CD14-positive monocyte (primary cell): ENCODE results near the gene ELL3. TPM values are rescaled to one million over a fixed set of nuclear protein-coding genes. Genes with fewer than 3 reads are reported as not detected.
"Not testable (repeated sequence)": the region's sequence is repeated elsewhere in the genome, so short reads cannot be mapped to it uniquely, and the experiment has no call there.

ENCODE experiments used
- DNase-seq, 3 donors: peaks; one replicate each; pipeline ENCODE4 v3.0.0-alpha.2; 2011 to 2022
- H2AFZ ChIP-seq: 2 replicates; pipeline ENCODE4 v1.6.0; 2012; ENCODE audit warnings: mild to moderate bottlenecking, low read depth, low read length, inconsistent platforms; ENCODE audit not compliant: insufficient read depth, poor library complexity, severe bottlenecking
- H3K27ac ChIP-seq, 2 donors: 1 replicate in 1 of 2; 2 replicates in 1 of 2; pipeline ENCODE4 v1.5.1; 2012 to 2013; ENCODE audit warnings: low read length in 2 of 2, control low read depth in 1 of 2, inconsistent platforms in 1 of 2, low read depth in 1 of 2, mild to moderate bottlenecking in 1 of 2
- H3K27me3 ChIP-seq, 2 donors: one replicate each; pipeline versions ENCODE4 v1.6.0 to v1.6.1; 2011 to 2013; ENCODE audit warnings: low read length in 2 of 2; ENCODE audit not compliant: control insufficient read depth in 2 of 2, insufficient read depth in 2 of 2
- H3K36me3 ChIP-seq, 2 donors: replicated peaks in 1 of 2; 1 replicate in 1 of 2; 2 replicates in 1 of 2; pipeline versions ENCODE4 v1.5.1 to v1.6.1; 2012 to 2013; ENCODE audit warnings: low read length in 2 of 2, control low read depth in 1 of 2, inconsistent platforms in 1 of 2, mild to moderate bottlenecking in 1 of 2; ENCODE audit not compliant: insufficient read depth in 2 of 2, control insufficient read depth in 1 of 2
- H3K4me1 ChIP-seq, 2 donors: 1 replicate in 1 of 2; 2 replicates in 1 of 2; pipeline versions ENCODE4 v1.5.1 to v1.6.1; 2012 to 2013; ENCODE audit warnings: low read length in 2 of 2, control low read depth in 1 of 2, inconsistent platforms in 1 of 2, mild to moderate bottlenecking in 1 of 2, moderate library complexity in 1 of 2; ENCODE audit not compliant: insufficient read depth in 2 of 2, control insufficient read depth in 1 of 2
- H3K4me2 ChIP-seq: replicated peaks from 2 replicates; pipeline ENCODE3; 2012; ENCODE audit warnings: low read length, moderate library complexity, mild to moderate bottlenecking; ENCODE audit not compliant: poor library complexity, severe bottlenecking; ENCODE audit errors: extremely low read depth
- H3K4me3 ChIP-seq, 3 experiments: fragments of 200-600 bp in 1 of 3; sonication (generic) in 1 of 3; replicated peaks in 1 of 3; 1 replicate in 2 of 3; 2 replicates in 1 of 3; pipeline ENCODE4 v1.5.1; 2011 to 2013; ENCODE audit warnings: low read length in 3 of 3, mild to moderate bottlenecking in 3 of 3, control low read depth in 2 of 3, low read depth in 2 of 3, inconsistent platforms in 1 of 3, moderate library complexity in 1 of 3
- H3K79me2 ChIP-seq: 2 replicates; pipeline ENCODE4 v1.6.0; 2012; ENCODE audit warnings: mild to moderate bottlenecking, control low read depth, inconsistent platforms, low read length, moderate library complexity; ENCODE audit not compliant: insufficient read depth
- H3K9ac ChIP-seq: 2 replicates; pipeline ENCODE4 v1.6.0; 2017; ENCODE audit warnings: low read length, mild to moderate bottlenecking; ENCODE audit not compliant: insufficient read depth, poor library complexity, severe bottlenecking
- H3K9me3 ChIP-seq, 2 donors: replicated peaks in 1 of 2; 1 replicate in 1 of 2; 2 replicates in 1 of 2; pipeline versions ENCODE4 v1.5.1 to v1.6.1; 2012 to 2013; ENCODE audit warnings: low read length in 2 of 2, control low read depth in 1 of 2; ENCODE audit not compliant: control insufficient read depth in 1 of 2, insufficient read depth in 1 of 2
- H4K20me1 ChIP-seq: 2 replicates; pipeline ENCODE4 v1.6.0; 2012; ENCODE audit warnings: mild to moderate bottlenecking, low read length, control low read depth, moderate library complexity; ENCODE audit not compliant: insufficient read depth
- H3K27ac Mint-ChIP-seq, 7 donors: one replicate each; pipeline ENCODE4 v1.8.0; 2020; ENCODE audit warnings: mild to moderate bottlenecking in 7 of 7, mixed read lengths in 7 of 7, moderate library complexity in 6 of 7, inconsistent platforms in 2 of 7
- H3K27me3 Mint-ChIP-seq, 3 donors: one replicate each; pipeline ENCODE4 v1.8.0; 2021 to 2022; ENCODE audit warnings: low read depth in 3 of 3, mild to moderate bottlenecking in 3 of 3, mixed read lengths in 3 of 3, moderate library complexity in 3 of 3, inconsistent platforms in 1 of 3
- H3K36me3 Mint-ChIP-seq, 2 donors: one replicate each; pipeline ENCODE4 v1.8.0; 2020; ENCODE audit warnings: mixed read lengths in 2 of 2, inconsistent platforms in 1 of 2, mild to moderate bottlenecking in 1 of 2
- H3K4me1 Mint-ChIP-seq: one replicate; pipeline ENCODE4 v1.8.0; 2020; ENCODE audit warnings: mild to moderate bottlenecking, mixed read lengths
- H3K4me3 Mint-ChIP-seq, 2 donors: one replicate each; pipeline ENCODE4 v1.8.0; 2020; ENCODE audit warnings: mild to moderate bottlenecking in 2 of 2, mixed read lengths in 2 of 2, moderate library complexity in 1 of 2
- H3K9me3 Mint-ChIP-seq, 7 donors: one replicate each; pipeline ENCODE4 v1.8.0; 2020 to 2022; ENCODE audit warnings: mixed read lengths in 7 of 7, mild to moderate bottlenecking in 6 of 7, moderate library complexity in 6 of 7, inconsistent platforms in 2 of 7
- CTCF ChIP-seq: fragments of 200-600 bp; IDR thresholded peaks from one replicate; pipeline ENCODE4 v1.8.0; 2022; ENCODE audit warnings: antibody characterized with exemption, mild to moderate bottlenecking
- WGBS: methylation state at CpG from one replicate; pipeline ENCODE4 v1.1.5; 2013; ENCODE audit warnings: missing lambda C conversion rate; ENCODE audit not compliant: insufficient coverage; 5-methylcytosine and 5-hydroxymethylcytosine counted together
- intact Hi-C, 2 donors: fragments of 100-400 bp; cut with micrococcal nuclease; formaldehyde crosslinking; loops; one replicate each; pipeline versions ENCODE4 v1.15.0 to v1.15.1; 2023
- polyA plus RNA-seq, 3 donors: library from polyadenylated mRNA; depleted of rRNA in 1 of 3; unstranded in 2 of 3; stranded (reverse) in 1 of 3; fragments of 300-500 nt in 2 of 3; fragments of >200 nt in 1 of 3; fragmentation: Illumina TruSeq in 2 of 3; gene quantifications; 1 replicate in 2 of 3; 2 replicates in 1 of 3; pipeline ENCODE4 v1.2.3, GENCODE V29; 2012 to 2021

The ELL3 gene
- polyA plus RNA-seq, 3 donors = 0.29 to 1.2 (median 0.60) TPM

DNA sequence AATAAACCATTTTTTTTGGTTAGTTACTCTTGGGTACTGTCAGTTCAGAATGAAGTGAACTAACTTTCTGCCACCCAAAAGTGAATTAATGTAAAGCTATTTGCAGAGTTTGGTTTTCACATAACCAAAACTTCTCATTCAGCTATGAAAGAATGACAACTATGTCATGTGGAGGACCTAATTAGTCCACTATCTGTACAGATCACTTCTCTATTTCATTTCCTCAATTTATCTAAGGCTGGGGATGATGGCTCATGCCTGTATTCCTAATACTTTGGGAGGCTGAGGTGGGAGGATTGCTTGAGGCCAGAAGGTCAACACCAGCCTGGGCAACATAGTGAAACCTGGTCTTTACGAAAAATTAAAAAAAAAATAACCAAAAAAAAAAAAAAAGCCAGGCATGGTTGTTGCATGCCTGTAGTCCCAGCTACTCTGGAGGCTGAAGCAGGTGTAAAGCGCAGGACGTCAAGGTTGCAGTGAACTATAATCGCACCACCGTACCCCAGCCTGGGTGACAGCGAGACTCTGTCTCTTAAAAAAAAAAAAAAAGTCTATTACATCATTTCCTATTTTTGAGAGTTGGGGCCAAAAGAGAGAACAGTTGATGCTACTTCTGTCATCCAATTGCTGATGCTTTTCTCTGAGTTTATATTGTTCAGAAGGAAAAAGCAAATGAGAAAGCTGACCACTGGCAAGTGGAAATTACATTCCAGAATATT, 32.4 kb upstream of the ELL3 start:
- Mint-ChIP-seq H3K4me1 (peaks cover 14% of the 10 kb centered on the region), H3K27me3 (peaks cover 0 to 2% (median 0%) of the 10 kb centered on the region in 3 donors), H3K27ac (peak overlapping the region; percentile 44 to 89 (median 79)), H3K9me3 (peaks cover 0 to 1% (median 0%) of the 10 kb centered on the region in 7 donors), H3K36me3 (peaks cover 64 to 86% of the 10 kb centered on the region in 2 donors), H3K4me3 (no peak overlapping the region)
- H3K9ac ChIP-seq = no peak overlapping the region
- peak overlapping the region in 1 of 3 experiments; percentile 1 for H3K4me3 ChIP-seq
- peak; percentile 47 to 65 (median 58) for DNase-seq
- peaks cover 72 to 94% of the 10 kb centered on the region in 2 donors for H3K36me3 ChIP-seq
- no peaks in the 10 kb centered on the region for H3K79me2 ChIP-seq
- WGBS = no CpG with 5 or more reads among the region's 6 CpGs
- H3K27me3 ChIP-seq = no peaks in the 10 kb centered on the region
- peaks cover 17 to 18% of the 10 kb centered on the region in 2 donors for H3K4me1 ChIP-seq
- H3K9me3 ChIP-seq = no peaks in the 10 kb centered on the region
- no peaks in the 10 kb centered on the region for H4K20me1 ChIP-seq
- H2AFZ ChIP-seq = no peak overlapping the region
- intact Hi-C loops = no loop called here
- no peak for TF ChIP-seq CTCF
- no peak overlapping the region for H3K4me2 ChIP-seq
- H3K27ac ChIP-seq = peak overlapping the region; percentile 34 to 60

- Mint-ChIP-seq H3K27me3 (peaks cover 0 to 2% (median 0%) of the 10 kb centered on the region in 3 donors), H3K4me1 (peaks cover 14% of the 10 kb centered on the region), H3K36me3 (peaks cover 59 to 84% of the 10 kb centered on the region in 2 donors), H3K4me3 (no peak overlapping the region), H3K9me3 (peaks cover 0 to 1% (median 0%) of the 10 kb centered on the region in 7 donors), H3K27ac (peak overlapping the region in 5 of 7 donors; percentile 8 to 83 (median 44))
- DNase-seq = no peak
- WGBS = 100% methylated on average over 1 of the region's 5 CpGs
- no peak overlapping the region for H3K9ac ChIP-seq
- peaks cover 67 to 94% of the 10 kb centered on the region in 2 donors for H3K36me3 ChIP-seq
- intact Hi-C loops = no loop called here
- H2AFZ ChIP-seq = no peak overlapping the region
- H3K9me3 ChIP-seq = no peaks in the 10 kb centered on the region
- H3K27me3 ChIP-seq = no peaks in the 10 kb centered on the region
- peak overlapping the region in 1 of 2 donors; percentile 60 for H3K27ac ChIP-seq
- peaks cover 17 to 18% of the 10 kb centered on the region in 2 donors for H3K4me1 ChIP-seq
- no peak for TF ChIP-seq CTCF
- no peaks in the 10 kb centered on the region for H3K79me2 ChIP-seq
- no peaks in the 10 kb centered on the region for H4K20me1 ChIP-seq
- H3K4me3 ChIP-seq = no peak overlapping the region
- H3K4me2 ChIP-seq = no peak overlapping the region
These were observed 31.7 kb upstream of the ELL3 start for GRCh38 chr15:43808435-43808950.

GRCh38 chr15:43802676-43803075, 25.9 kb upstream of the ELL3 start:
- Mint-ChIP-seq H3K36me3 (peaks cover 51 to 68% of the 10 kb centered on the region in 2 donors), H3K27ac (peak overlapping the region in 1 of 7 donors; percentile 43), H3K4me1 (peaks cover 32% of the 10 kb centered on the region)
- H3K9ac ChIP-seq, H3K4me3 ChIP-seq, H3K9me3 ChIP-seq, H3K27me3 Mint-ChIP-seq, H3K4me2 ChIP-seq, H3K4me3 Mint-ChIP-seq, DNase-seq, H4K20me1 ChIP-seq, H3K27me3 ChIP-seq, H3K9me3 Mint-ChIP-seq, H2AFZ ChIP-seq, intact Hi-C loops: not testable (repeated sequence)
- 78% methylated on average over 1 of the region's 7 CpGs for WGBS
- H3K36me3 ChIP-seq = peaks cover 49 to 72% of the 10 kb centered on the region in 2 donors
- H3K27ac ChIP-seq = peak overlapping the region in 1 of 2 donors; percentile 36
- H3K4me1 ChIP-seq = peaks cover 16 to 33% of the 10 kb centered on the region in 2 donors
- H3K79me2 ChIP-seq = peaks cover 18% of the 10 kb centered on the region
